ENCODE results near the gene MRGPRF. TPM values are rescaled to one million over a fixed set of nuclear protein-coding genes. Genes with fewer than 3 reads are reported as not detected.

The MRGPRF gene
- total RNA-seq, 1 donor from 2014 or later = 2.9 TPM

DNA sequence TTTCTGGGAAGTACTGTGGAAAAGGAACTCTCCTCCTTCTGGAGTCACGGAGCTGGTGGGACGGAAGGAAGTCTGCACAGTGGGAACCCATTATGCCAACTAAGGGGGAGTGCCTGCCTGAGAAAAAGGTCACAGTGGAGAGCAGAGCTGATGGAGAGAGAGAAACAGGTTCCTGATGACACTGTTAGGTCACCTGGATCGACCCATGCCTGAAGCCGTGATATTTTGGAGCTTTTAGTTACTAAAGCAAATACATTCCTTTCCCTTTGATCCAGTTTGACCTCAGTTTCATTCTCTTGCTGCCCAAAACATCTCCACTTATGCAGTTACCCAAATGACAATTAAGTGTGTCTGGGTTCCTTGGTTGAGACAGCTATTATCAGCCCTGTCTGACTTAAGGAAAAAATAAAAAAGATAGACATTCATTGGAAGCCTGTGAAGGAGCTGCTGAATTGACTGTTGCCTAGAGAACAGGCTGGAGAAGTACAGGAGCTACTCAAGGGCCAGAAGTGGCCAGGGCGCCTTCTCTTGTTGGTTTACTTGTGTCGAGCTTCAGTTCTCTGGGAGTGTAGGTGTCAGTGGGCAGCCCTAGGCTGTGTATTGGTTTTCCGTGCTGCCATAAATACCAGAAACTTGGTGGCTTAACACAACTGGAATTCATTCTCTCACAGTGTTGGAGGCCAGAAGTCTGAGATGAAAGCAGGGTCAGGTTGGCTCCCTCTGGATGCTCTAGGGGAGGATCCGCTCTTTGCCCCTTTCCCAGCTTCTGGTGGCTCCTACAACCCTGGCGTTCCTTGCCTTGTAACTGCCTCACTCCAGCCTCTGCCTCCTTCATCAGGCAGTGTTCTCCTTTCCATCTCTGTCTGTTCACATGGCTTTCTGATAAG is 45.9 kb downstream of the MRGPRF start:
- DNase-seq (ENCODE audit: low read depth) = no peak
- H3K4me3 ChIP-seq (ENCODE audit: low read depth, low read length) = no peak overlapping the region
- TF ChIP-seq, protein P1, sequence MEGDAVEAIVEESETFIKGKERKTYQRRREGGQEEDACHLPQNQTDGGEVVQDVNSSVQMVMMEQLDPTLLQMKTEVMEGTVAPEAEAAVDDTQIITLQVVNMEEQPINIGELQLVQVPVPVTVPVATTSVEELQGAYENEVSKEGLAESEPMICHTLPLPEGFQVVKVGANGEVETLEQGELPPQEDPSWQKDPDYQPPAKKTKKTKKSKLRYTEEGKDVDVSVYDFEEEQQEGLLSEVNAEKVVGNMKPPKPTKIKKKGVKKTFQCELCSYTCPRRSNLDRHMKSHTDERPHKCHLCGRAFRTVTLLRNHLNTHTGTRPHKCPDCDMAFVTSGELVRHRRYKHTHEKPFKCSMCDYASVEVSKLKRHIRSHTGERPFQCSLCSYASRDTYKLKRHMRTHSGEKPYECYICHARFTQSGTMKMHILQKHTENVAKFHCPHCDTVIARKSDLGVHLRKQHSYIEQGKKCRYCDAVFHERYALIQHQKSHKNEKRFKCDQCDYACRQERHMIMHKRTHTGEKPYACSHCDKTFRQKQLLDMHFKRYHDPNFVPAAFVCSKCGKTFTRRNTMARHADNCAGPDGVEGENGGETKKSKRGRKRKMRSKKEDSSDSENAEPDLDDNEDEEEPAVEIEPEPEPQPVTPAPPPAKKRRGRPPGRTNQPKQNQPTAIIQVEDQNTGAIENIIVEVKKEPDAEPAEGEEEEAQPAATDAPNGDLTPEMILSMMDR (conservative IDR thresholded peaks at IDR 0.05; ENCODE audit: low read depth, low read length) = no peak

- H3K4me3 ChIP-seq (ENCODE audit: low read depth, low read length) = no peak overlapping the region
- no peak for DNase-seq (ENCODE audit: low read depth)
- TF ChIP-seq, protein P1 (conservative IDR thresholded peaks at IDR 0.05; ENCODE audit: low read depth, low read length) = no peak
Observed at GRCh38 chr11:68965901-68966853, 46.9 kb downstream of the MRGPRF start.

- TF ChIP-seq, protein P1 (conservative IDR thresholded peaks at IDR 0.05; ENCODE audit: low read depth, low read length) = no peak
- no peak for DNase-seq (ENCODE audit: low read depth)
- H3K4me3 ChIP-seq (ENCODE audit: low read depth, low read length) = no peak overlapping the region
Observed at GRCh38 chr11:68963779-68964178, 49.3 kb downstream of the MRGPRF start.

DNA sequence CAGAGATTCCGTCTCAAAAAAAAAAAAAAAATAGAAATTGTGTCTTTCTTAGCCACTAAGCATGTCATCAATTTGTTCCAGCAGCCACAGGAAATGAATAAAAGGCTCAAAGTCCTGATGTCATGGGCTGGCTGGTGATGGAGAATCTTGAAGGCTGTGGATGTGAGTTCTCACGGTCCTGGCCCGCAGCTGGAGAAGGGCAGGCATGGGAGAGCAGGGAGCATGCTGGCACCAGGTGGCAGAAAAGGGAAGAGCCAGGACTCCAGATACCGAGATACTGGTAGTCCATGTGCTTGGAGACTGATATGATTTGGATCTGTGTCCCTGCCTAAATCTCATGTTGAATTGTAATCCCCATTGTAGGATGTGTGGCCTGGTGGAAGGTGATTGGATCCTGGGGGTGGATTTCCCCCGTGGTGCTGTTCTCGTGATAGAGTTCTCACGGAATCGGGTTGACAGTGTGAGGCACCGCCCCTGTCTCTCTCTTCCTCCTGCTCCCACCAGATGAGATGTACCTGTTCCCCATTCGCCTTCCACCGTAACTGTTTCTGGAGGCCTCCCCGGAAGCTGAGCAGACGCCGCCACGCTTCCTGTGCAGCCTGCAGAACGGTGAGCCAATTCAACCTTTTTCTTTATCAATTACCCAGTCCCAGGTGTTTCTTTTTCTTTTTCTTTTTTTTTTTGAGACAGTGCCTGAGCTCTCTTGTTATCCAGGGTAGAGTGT is 50.4 kb downstream of the MRGPRF start:
- TF ChIP-seq, protein P1 (conservative IDR thresholded peaks at IDR 0.05; ENCODE audit: low read depth, low read length) = peak; percentile 3
- DNase-seq (ENCODE audit: low read depth) = no peak
- H3K4me3 ChIP-seq (ENCODE audit: low read depth, low read length) = no peak overlapping the region

GRCh38 chr11:68961245-68961644 is 51.8 kb downstream of the MRGPRF start:
- H3K4me3 ChIP-seq (ENCODE audit: low read depth, low read length) = no peak overlapping the region
- TF ChIP-seq, protein P1 (conservative IDR thresholded peaks at IDR 0.05; ENCODE audit: low read depth, low read length) = no peak
- no peak for DNase-seq (ENCODE audit: low read depth)

DNA sequence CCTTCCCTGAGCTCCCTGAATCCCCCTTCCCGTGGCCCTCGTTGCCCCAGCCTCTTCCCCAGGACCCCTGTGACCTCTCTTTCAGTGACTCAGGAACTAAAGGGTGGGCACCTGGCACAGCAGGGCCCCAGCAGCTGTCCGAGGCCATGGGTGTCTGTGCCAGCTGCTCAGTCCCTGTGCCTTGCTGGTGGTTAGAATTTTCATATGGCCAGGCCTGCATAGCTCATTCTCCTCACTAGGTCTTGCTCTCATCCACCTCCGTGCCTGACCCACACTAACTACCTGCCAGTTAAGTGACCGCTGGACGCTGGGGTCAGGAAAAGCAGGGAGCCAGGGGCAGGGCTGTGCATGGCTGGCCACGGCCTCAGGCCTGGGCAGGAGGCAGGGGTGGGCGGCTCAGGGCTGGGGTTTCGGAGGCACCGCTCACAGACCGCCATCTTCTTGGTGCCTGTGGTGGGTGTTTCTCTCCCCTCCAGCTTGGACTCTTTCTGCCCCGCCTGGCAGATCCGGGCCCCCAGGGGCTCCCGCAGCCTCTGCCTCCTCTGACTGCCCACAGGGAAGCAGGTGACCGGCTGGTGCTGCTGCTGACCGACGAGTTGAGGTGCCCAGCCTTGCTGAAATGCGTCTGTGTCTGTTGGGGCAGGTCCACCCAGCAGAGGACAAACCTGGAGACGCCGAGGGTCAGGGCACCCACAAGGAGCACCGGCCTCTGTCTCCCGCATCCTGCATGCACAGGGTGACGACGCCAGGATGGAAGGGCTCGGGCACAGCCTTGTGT is 52.6 kb downstream of the MRGPRF start:
- no peak for DNase-seq (ENCODE audit: low read depth)
- H3K4me3 ChIP-seq (ENCODE audit: low read depth, low read length) = no peak overlapping the region
- TF ChIP-seq, protein P1 (conservative IDR thresholded peaks at IDR 0.05; ENCODE audit: low read depth, low read length) = no peak

Data from epithelial cell of proximal tubule (primary cell).